HG03135 (cell line): ENCODE measurements around the gene MACROD2.

Experiments
- ATAC-seq: cut with Tn5 transposase; IDR thresholded peaks from one replicate; pipeline ENCODE4 v1.9.1; 2021; ENCODE audit warnings: mild to moderate bottlenecking, moderate library complexity; ENCODE audit not compliant: unreplicated experiment

The MACROD2 gene

GRCh38 chr20:14331646-14332045 is 336.3 kb downstream of the MACROD2 start:
- ATAC-seq, result no peak

- no peak for ATAC-seq
Measured at GRCh38 chr20:14332866-14333265, 337.6 kb downstream of the MACROD2 start.

GRCh38 chr20:14333721-14334120 is 338.4 kb downstream of the MACROD2 start:
- ATAC-seq, result no peak

GRCh38 chr20:14334306-14334930 is 339.1 kb downstream of the MACROD2 start:
- no peak for ATAC-seq

- ATAC-seq, result no peak
Measured at GRCh38 chr20:14335052-14335451, 339.7 kb downstream of the MACROD2 start.

- ATAC-seq, result no peak
Measured at GRCh38 chr20:14336686-14337085, 341.4 kb downstream of the MACROD2 start.

- ATAC-seq, result peak; percentile 98
Measured at GRCh38 chr20:14337400-14338171, 342.3 kb downstream of the MACROD2 start, which contains the start of gene FLRT3. FLRT3 (minus strand) TSS chr20:14337612; CDS start chr20:14327506, 10,106 bp downstream.

GRCh38 chr20:14341801-14342200 is 346.5 kb downstream of the MACROD2 start:
- ATAC-seq, result no peak

GRCh38 chr20:14342918-14343317 is 347.6 kb downstream of the MACROD2 start:
- no peak for ATAC-seq

GRCh38 chr20:14343491-14344065 is 348.3 kb downstream of the MACROD2 start:
- no peak for ATAC-seq

GRCh38 chr20:14344746-14345145 is 349.4 kb downstream of the MACROD2 start:
- ATAC-seq, result no peak

- ATAC-seq, result no peak
Measured at GRCh38 chr20:14355791-14356190, 360.5 kb downstream of the MACROD2 start.

GRCh38 chr20:14360416-14360815 is 365.1 kb downstream of the MACROD2 start:
- no peak for ATAC-seq

GRCh38 chr20:14361509-14362345 is 366.4 kb downstream of the MACROD2 start:
- ATAC-seq, result no peak

GRCh38 chr20:14374196-14374595 is 378.9 kb downstream of the MACROD2 start:
- ATAC-seq, result no peak

GRCh38 chr20:14375416-14375985 is 380.2 kb downstream of the MACROD2 start:
- no peak for ATAC-seq

GRCh38 chr20:14378326-14378725 is 383.0 kb downstream of the MACROD2 start:
- no peak for ATAC-seq

- ATAC-seq, result no peak
Measured at GRCh38 chr20:14383335-14383734, 388.0 kb downstream of the MACROD2 start.

- no peak for ATAC-seq
Measured at GRCh38 chr20:14384416-14385175, 389.3 kb downstream of the MACROD2 start.

- ATAC-seq, result no peak
Measured at GRCh38 chr20:14385176-14385740, 389.9 kb downstream of the MACROD2 start.
